ENCODE results near the gene ATP9A. TPM values are rescaled to one million over a fixed set of nuclear protein-coding genes. Genes with fewer than 3 reads are reported as not detected.

The ATP9A gene
- total and polyA plus RNA-seq, 3 donors from 2014 or later, result 46.4 to 128 (median 89.3) TPM

GRCh38 chr20:51613580-51613979 is 154.6 kb downstream of the ATP9A start:
- Histone ChIP-seq H3K4me1 (no peaks in the 10 kb centered on the region), H3K36me3 (ENCODE audit: low read depth, missing control alignments) (no peaks in the 10 kb centered on the region), H3K4me3 (no peak overlapping the region), H3K27me3 (no peaks in the 10 kb centered on the region), H3K9me3 (no peaks in the 10 kb centered on the region), H3K27ac (no peak overlapping the region)
- no peak for DNase-seq
- intact Hi-C loops (cut with DNase I; ENCODE audit: low total_unique reads), result no loop called here
- TF ChIP-seq CTCF (IDR thresholded peaks at IDR 0.05), result no peak
- no peak for TF ChIP-seq POLR2A (IDR thresholded peaks at IDR 0.05)
- 86% methylated on average over 6 of the region's 6 CpGs for WGBS, 2 donors

GRCh38 chr20:51612896-51613295 is 155.3 kb downstream of the ATP9A start:
- no peaks in the 10 kb centered on the region for H3K9me3 ChIP-seq
- no peaks in the 10 kb centered on the region for H3K36me3 ChIP-seq (ENCODE audit: low read depth, missing control alignments)
- TF ChIP-seq POLR2A (IDR thresholded peaks at IDR 0.05) (no peak), CTCF (IDR thresholded peaks at IDR 0.05) (no peak)
- H3K4me3 ChIP-seq, result no peak overlapping the region
- DNase-seq, result no peak
- no peak overlapping the region for H3K27ac ChIP-seq
- intact Hi-C loops (cut with DNase I; ENCODE audit: low total_unique reads), result no loop called here
- 81 to 93% methylated on average over 4 to 5 of the region's 5 CpGs for WGBS, 2 donors
- H3K4me1 ChIP-seq, result no peaks in the 10 kb centered on the region
- H3K27me3 ChIP-seq, result no peaks in the 10 kb centered on the region

- DNase-seq, result no peak
- no peak overlapping the region for H3K27ac ChIP-seq
- TF ChIP-seq POLR2A (IDR thresholded peaks at IDR 0.05) (no peak), CTCF (IDR thresholded peaks at IDR 0.05) (no peak)
- no peaks in the 10 kb centered on the region for H3K27me3 ChIP-seq
- WGBS, 2 donors, result 49 to 62% methylated on average over 2 of the region's 2 CpGs
- H3K4me1 ChIP-seq, result no peaks in the 10 kb centered on the region
- no peak overlapping the region for H3K4me3 ChIP-seq
- H3K9me3 ChIP-seq, result no peaks in the 10 kb centered on the region
- H3K36me3 ChIP-seq (ENCODE audit: low read depth, missing control alignments), result no peaks in the 10 kb centered on the region
- intact Hi-C loops (cut with DNase I; ENCODE audit: low total_unique reads), result no loop called here
These were observed 156.6 kb downstream of the ATP9A start for GRCh38 chr20:51611625-51611890.

- 83 to 88% methylated on average over 16 of the region's 16 CpGs for WGBS, 2 donors
These were observed 157.2 kb downstream of the ATP9A start for GRCh38 chr20:51610761-51611624.

More at GRCh38 chr20:51610761-51611624, 157.2 kb downstream of the ATP9A start:
- no peaks in the 10 kb centered on the region for H3K36me3 ChIP-seq (ENCODE audit: low read depth, missing control alignments)
- no peaks in the 10 kb centered on the region for H3K27me3 ChIP-seq
- TF ChIP-seq CTCF (IDR thresholded peaks at IDR 0.05), result no peak
- no peak for TF ChIP-seq POLR2A (IDR thresholded peaks at IDR 0.05)
- intact Hi-C loops (cut with DNase I; ENCODE audit: low total_unique reads), result no loop called here
- no peaks in the 10 kb centered on the region for H3K9me3 ChIP-seq
- DNase-seq, result no peak
- no peak overlapping the region for H3K27ac ChIP-seq
- no peaks in the 10 kb centered on the region for H3K4me1 ChIP-seq
- no peak overlapping the region for H3K4me3 ChIP-seq

All from testis (tissue), 3 donors.